Right lobe of liver (tissue), 4 donors: Measurements from ENCODE around the gene ANK2.

ENCODE experiments used
- CTCF ChIP-seq, 4 donors: fragments of 200-600 bp in 3 of 4; fragments of 450-650 bp in 1 of 4; IDR thresholded peaks; one replicate each; pipeline versions ENCODE4 v1.5.1 to v1.8.0; 2016 to 2022; ENCODE audit warnings: antibody characterized with exemption in 4 of 4, mild to moderate bottlenecking in 2 of 4
- POLR2A ChIP-seq: fragments of 450-650 bp; IDR thresholded peaks from one replicate; pipeline ENCODE4 v1.6.1; 2017; ENCODE audit warnings: antibody characterized with exemption, mild to moderate bottlenecking
- donor health status: DM: no; HTN: no; CAD: no.
- donor health status: DM: no; HTN: no; CAD: no.
- donor health status: DM: no; HTN: yes; CAD: no.

GRCh38 chr4:113050837-113051236 is 1.4 kb downstream of the ANK2 start:
- no peak for TF ChIP-seq POLR2A
- TF ChIP-seq CTCF (IDR thresholded peaks at IDR 0.05) = no peak
